Testis (tissue), 3 donors: ENCODE measurements around the gene DYNLL2. TPM values are rescaled to one million over a fixed set of nuclear protein-coding genes. Genes with fewer than 3 reads are reported as not detected.

Source experiments
- DNase-seq: peaks from one replicate; pipeline ENCODE4 v3.0.0-alpha.2; 2019
- H3K27ac ChIP-seq, 2 donors: fragments of 200-600 bp; sonication (generic); one replicate each; pipeline ENCODE4 v1.5.1; 2019
- H3K27me3 ChIP-seq: fragments of 200-600 bp; sonication (generic); one replicate; pipeline ENCODE4 v1.5.1; 2019
- H3K36me3 ChIP-seq: fragments of 200-600 bp; sonication (generic); one replicate; pipeline ENCODE4 v1.5.1; 2017; ENCODE audit warnings: low read depth; ENCODE audit errors: missing control alignments
- H3K4me1 ChIP-seq: fragments of 200-600 bp; sonication (generic); one replicate; pipeline ENCODE4 v1.5.1; 2019
- H3K4me3 ChIP-seq, 2 donors: fragments of 200-600 bp; sonication (generic); one replicate each; pipeline ENCODE4 v1.5.1; 2017 to 2019
- H3K9me3 ChIP-seq: fragments of 200-600 bp; sonication (generic); one replicate; pipeline ENCODE4 v1.5.1; 2017
- POLR2A ChIP-seq: fragments of 450-650 bp; IDR thresholded peaks from one replicate; pipeline ENCODE4 v1.6.1; 2017; ENCODE audit warnings: antibody characterized with exemption, mild to moderate bottlenecking, moderate library complexity
- WGBS, 2 donors: methylation state at CpG; one replicate each; pipeline ENCODE4 v1.1.5; 2018; 5-methylcytosine and 5-hydroxymethylcytosine counted together
- intact Hi-C: fragments of 100-400 bp; cut with DNase I; formaldehyde crosslinking; loops from one replicate; pipeline ENCODE4 v1.15.1; 2023; ENCODE audit warnings: low total_unique reads
- polyA plus RNA-seq: library from polyadenylated mRNA; stranded (reverse); fragments of 350-450 nt; fragmentation: Illumina TruSeq; extraction: RNeasy Lipid Tissue Mini Kit (QIAGEN cat#74804); gene quantifications from one replicate; pipeline ENCODE4 v1.2.3, GENCODE V29; 2014; ENCODE audit warnings: low read depth, low replicate concordance; ENCODE audit not compliant: insufficient read depth
- total RNA-seq, 2 donors: library from RNA; depleted of rRNA; stranded (reverse); fragments of >200 nt; gene quantifications; one replicate each; pipeline ENCODE4 v1.2.3, GENCODE V29; 2016
- TF ChIP-seq, protein P1 (sequence below), 3 experiments: fragments of 450-650 bp in 2 of 3; fragments of 200-600 bp in 1 of 3; sonication (generic) in 1 of 3; IDR thresholded peaks; one replicate each; pipeline ENCODE4 v1.5.1; 2016 to 2019; ENCODE audit warnings: antibody characterized with exemption in 3 of 3, mild to moderate bottlenecking in 2 of 3, moderate library complexity in 1 of 3

Gene DYNLL2
- total and polyA plus RNA-seq, 3 donors from 2014 or later: 33.6 to 52.7 (median 36.7) TPM

GRCh38 chr17:58081646-58082340 lies 1.4 kb upstream of the DYNLL2 start:
- no peak overlapping the region for H3K4me3 ChIP-seq
- peaks cover 19% of the 10 kb centered on the region for H3K4me1 ChIP-seq
- DNase-seq: no peak
- no peaks in the 10 kb centered on the region for H3K36me3 ChIP-seq
- TF ChIP-seq, protein P1, sequence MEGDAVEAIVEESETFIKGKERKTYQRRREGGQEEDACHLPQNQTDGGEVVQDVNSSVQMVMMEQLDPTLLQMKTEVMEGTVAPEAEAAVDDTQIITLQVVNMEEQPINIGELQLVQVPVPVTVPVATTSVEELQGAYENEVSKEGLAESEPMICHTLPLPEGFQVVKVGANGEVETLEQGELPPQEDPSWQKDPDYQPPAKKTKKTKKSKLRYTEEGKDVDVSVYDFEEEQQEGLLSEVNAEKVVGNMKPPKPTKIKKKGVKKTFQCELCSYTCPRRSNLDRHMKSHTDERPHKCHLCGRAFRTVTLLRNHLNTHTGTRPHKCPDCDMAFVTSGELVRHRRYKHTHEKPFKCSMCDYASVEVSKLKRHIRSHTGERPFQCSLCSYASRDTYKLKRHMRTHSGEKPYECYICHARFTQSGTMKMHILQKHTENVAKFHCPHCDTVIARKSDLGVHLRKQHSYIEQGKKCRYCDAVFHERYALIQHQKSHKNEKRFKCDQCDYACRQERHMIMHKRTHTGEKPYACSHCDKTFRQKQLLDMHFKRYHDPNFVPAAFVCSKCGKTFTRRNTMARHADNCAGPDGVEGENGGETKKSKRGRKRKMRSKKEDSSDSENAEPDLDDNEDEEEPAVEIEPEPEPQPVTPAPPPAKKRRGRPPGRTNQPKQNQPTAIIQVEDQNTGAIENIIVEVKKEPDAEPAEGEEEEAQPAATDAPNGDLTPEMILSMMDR (IDR thresholded peaks at IDR 0.05): no peak
- TF ChIP-seq POLR2A: no peak
- WGBS, 2 donors: 63 to 67% methylated on average over 15 to 16 of the region's 16 CpGs
- intact Hi-C loops: loop anchor here (10.0 kb wide), 1 partner anchor 67 kb away; no protein-coding TSS in a partner anchor
- H3K27me3 ChIP-seq: no peaks in the 10 kb centered on the region
- no peak overlapping the region for H3K27ac ChIP-seq
- no peaks in the 10 kb centered on the region for H3K9me3 ChIP-seq

- H3K4me3 ChIP-seq: peak overlapping the region; percentile 95 to 96
- no peak for TF ChIP-seq POLR2A
- TF ChIP-seq, protein P1 (IDR thresholded peaks at IDR 0.05): no peak
- WGBS, 2 donors: 39 to 60% methylated on average over 10 of the region's 10 CpGs
These were observed 814 bp upstream of the DYNLL2 start for GRCh38 chr17:58082341-58082869.

GRCh38 chr17:58083491-58084316 lies 485 bp downstream of the DYNLL2 start:
- Histone ChIP-seq H3K9me3 (no peaks in the 10 kb centered on the region), H3K36me3 (no peaks in the 10 kb centered on the region), H3K27me3 (no peaks in the 10 kb centered on the region), H3K4me1 (peaks cover 19% of the 10 kb centered on the region), H3K4me3 (peak overlapping the region; percentile 95 to 96), H3K27ac (peak overlapping the region; percentile 66 to 91)
- DNase-seq: peak; percentile 51
- intact Hi-C loops: loop anchor here (10.0 kb wide), 1 partner anchor 69 kb away; no protein-coding TSS in a partner anchor
- no peak for TF ChIP-seq POLR2A
- TF ChIP-seq, protein P1 (IDR thresholded peaks at IDR 0.05): no peak
- WGBS, 2 donors: 0 to 1% methylated on average over 9 to 55 of the region's 92 CpGs

More at GRCh38 chr17:58082341-58082869, 814 bp upstream of the DYNLL2 start:
- Histone ChIP-seq H3K27me3 (no peaks in the 10 kb centered on the region), H3K4me1 (peaks cover 19% of the 10 kb centered on the region), H3K27ac (peak overlapping the region; percentile 47 to 91), H3K9me3 (no peaks in the 10 kb centered on the region), H3K36me3 (no peaks in the 10 kb centered on the region)
- DNase-seq: no peak
- intact Hi-C loops: loop anchor here (10.0 kb wide), 1 partner anchor 68 kb away; no protein-coding TSS in a partner anchor

DNA sequence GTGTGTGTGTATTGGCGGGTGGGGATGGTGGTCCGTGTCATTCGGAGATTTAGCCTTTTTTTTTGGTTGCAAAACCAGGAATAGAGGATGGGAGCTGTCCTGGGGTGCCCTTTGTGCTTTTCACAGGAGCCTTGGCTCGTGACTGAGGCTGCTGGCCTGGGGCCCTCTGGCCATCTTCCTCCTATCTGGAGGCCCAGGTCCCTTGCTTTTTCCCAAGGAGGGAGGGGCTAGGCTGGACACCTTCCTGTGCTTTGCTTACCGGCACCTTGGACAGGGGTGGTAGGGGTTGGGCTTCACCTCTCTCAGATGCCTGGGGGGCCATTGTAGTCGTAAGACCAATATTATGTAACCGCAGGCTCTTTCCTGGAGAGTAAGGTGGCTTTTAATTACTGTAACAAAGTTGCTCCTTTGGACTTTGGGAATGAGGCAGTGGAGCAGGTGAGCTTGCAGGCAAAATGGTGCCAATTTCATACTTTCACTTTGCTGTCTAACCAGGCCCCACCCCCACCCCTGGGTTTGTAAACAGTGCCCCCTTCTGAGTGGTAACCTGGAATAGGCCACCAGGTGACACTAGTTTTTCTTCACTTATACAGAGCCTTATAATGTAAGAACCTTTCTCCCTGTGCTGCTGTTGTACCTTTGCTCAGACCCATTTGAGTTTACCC lies 1.2 kb downstream of the DYNLL2 start:
- Histone ChIP-seq H3K36me3 (no peaks in the 10 kb centered on the region), H3K4me3 (peak overlapping the region; percentile 95 to 96), H3K27ac (peak overlapping the region; percentile 66 to 91), H3K9me3 (no peaks in the 10 kb centered on the region), H3K27me3 (no peaks in the 10 kb centered on the region), H3K4me1 (peaks cover 19% of the 10 kb centered on the region)
- DNase-seq: peak; percentile 65
- 1 to 2% methylated on average over 7 of the region's 7 CpGs for WGBS, 2 donors
- intact Hi-C loops: loop anchor here (10.0 kb wide), 1 partner anchor 70 kb away; no protein-coding TSS in a partner anchor
- TF ChIP-seq POLR2A: no peak
- TF ChIP-seq, protein P1 (IDR thresholded peaks at IDR 0.05): no peak
